CD1c-positive myeloid dendritic cell (primary cell): Measurements from ENCODE around the gene DYNC2H1.
"Not testable (repeated sequence)": the region's sequence is repeated elsewhere in the genome, so short reads cannot be mapped to it uniquely, and the experiment has no call there.

Experiments used
- DNase-seq: peaks from one replicate; pipeline ENCODE4 v3.0.0-alpha.2; 2016; ENCODE audit errors: extremely low spot score

DYNC2H1 gene

DNA sequence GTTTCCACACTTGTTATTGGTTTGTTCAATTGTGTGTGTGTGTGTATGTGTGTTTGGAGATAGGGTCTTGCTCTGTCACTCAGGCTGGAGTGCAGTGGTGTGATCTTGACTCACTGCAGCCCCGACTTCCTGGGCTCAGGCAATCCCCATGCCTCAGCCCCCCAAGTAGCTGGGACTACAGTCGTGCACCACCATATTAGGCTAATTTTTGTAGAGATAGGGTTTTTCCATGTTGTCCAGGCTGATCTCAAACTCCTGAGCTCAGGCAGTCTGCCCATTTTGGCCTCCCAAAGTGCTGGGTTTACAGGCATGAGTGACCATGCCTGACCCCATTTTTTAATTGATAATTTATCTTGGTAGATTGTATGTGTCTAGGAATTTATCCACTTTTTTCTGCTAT lies 263.7 kb downstream of the DYNC2H1 start:
- no peak for DNase-seq

- not testable (repeated sequence) for DNase-seq
These were observed 265.0 kb downstream of the DYNC2H1 start for GRCh38 chr11:103374227-103374626.

DNA sequence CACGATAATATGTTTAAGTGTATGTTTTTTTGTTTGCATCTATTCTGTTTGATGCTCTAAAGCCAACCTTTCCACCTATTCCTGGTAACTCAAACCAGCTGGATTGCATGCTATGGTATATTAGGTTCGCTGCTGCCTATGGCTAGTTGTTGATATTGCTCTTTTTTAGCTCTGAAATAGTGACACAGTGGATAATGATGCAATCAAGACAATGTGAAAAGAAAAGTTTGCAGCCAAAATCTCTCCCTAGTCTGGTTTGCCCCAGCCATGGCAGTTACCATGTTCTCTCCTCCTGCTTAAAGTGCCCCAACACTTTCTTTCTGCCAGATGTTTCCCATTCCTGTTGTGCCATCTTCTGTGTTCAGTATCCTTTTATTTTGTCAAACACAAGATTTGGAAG lies 269.7 kb downstream of the DYNC2H1 start:
- DNase-seq: no peak

GRCh38 chr11:103380031-103380430 lies 270.8 kb downstream of the DYNC2H1 start:
- DNase-seq: no peak

- DNase-seq: no peak
These were observed 275.4 kb downstream of the DYNC2H1 start for GRCh38 chr11:103384652-103385051.

DNA sequence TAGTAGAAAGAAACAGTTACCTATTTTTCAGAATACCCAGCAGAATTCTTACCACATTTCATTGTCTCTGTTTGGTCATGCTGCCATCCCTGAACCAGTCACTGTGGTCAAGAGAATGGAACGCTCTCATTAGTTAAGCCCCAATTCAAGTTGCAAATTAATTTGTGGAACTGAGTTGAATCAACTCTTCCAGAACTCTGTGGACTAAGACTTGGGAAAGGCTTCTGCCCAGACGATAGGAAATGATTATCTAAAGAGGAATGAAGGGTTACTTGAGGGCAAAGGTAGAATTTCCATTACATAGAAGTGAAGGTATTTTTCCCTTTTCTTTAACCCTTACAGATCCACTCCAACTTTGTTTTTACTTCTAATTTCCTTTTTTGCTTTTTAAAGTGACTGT lies 286.4 kb downstream of the DYNC2H1 start:
- DNase-seq: no peak

DNA sequence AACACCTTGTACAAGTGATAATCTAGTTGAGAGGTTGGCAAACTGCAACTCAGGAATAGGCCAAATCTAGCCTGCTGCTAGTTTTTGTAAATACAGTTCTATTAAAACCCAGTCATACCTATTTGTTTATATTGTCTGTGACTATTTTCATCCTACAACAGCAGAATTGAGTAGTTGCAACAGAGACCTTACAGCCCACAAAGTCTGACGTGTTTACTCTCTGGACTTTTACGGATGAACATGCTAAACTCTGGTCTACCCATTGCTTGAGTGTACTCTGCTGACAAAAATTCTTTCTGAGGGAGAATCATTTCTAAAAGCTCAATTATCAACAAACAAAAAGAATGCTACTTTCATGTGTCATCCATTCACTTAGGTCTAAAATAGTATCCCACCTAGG lies 287.0 kb downstream of the DYNC2H1 start:
- DNase-seq: no peak

GRCh38 chr11:103397369-103397768 lies 288.1 kb downstream of the DYNC2H1 start:
- no peak for DNase-seq

DNA sequence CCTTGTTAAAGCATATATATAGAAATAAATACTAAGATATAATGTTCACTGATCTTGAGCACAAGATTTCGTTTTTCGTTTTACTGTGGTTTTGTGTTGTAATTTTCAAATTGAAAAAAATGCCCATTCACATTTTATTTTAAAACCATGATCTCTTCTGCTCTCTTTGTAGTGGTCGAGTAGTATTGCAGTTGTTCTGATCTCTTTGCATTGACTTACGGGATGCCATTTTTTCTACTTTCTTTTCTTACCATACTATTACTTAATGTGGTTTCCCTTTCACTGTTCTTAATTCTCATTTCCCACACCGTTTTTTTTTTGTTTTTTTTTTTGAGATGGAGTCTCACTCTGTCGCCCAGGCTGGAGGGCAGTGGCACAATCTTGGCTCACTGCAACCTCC lies 289.6 kb downstream of the DYNC2H1 start:
- DNase-seq: no peak

DNA sequence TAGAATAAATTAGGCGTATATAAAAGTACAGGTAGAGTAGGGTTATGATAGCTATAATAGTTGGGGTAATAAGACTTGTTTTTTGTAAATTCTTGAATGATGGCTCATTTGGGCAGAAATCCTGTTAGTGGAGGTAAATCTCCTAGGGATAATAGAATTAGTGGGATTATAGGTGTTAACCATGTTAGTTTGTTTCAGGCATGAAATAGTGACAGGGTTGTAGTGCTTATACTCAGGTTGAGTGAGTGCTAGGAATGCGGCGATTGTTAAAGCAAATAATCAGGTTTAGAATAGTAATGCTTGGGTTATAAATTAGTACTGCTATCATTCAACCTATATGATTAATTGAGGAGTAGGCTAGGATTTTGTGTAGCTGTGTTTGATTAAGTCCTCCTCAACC lies 297.1 kb downstream of the DYNC2H1 start:
- no peak for DNase-seq

- DNase-seq: no peak
These were observed 298.4 kb downstream of the DYNC2H1 start for GRCh38 chr11:103407641-103408040.

- no peak for DNase-seq
These were observed 304.2 kb downstream of the DYNC2H1 start for GRCh38 chr11:103413266-103413888.

GRCh38 chr11:103418014-103418413 lies 308.8 kb downstream of the DYNC2H1 start:
- DNase-seq: no peak

- no peak for DNase-seq
These were observed 311.4 kb downstream of the DYNC2H1 start for GRCh38 chr11:103420593-103420992.

DNA sequence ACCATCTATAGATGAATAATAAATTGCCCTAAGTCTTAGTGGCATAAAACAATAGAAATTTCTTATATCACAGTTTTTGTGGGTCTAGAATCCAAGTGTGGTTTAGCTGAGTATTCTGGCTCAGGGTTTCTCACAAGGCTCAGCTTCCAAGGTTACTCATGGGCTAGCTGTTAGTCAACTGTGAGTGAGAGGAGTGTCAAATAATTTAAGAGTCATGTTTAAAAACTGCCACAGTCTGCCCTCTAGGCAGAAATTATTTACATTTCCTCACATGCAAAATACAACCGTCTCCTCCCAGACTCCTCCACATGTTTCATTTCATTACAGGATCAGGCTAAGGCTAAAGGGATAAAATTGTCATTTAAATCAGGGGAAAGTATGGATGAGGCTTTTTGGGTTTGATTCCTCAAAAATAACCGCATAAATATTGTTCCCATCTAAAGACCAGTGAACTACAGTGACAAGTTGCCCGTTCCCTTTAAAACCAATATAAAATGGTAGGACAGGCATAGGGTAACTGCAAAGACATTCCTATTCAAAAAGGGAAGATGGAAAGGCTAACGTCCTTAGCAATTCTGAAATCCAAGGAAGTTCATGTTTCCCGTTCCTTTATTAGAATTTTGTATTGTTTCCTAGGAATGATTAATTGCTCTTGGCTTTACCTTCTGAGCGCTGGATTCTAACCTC lies 324.3 kb downstream of the DYNC2H1 start:
- DNase-seq: no peak

GRCh38 chr11:103434073-103434411 lies 324.8 kb downstream of the DYNC2H1 start:
- DNase-seq: no peak

GRCh38 chr11:103436131-103436770 lies 327.0 kb downstream of the DYNC2H1 start:
- DNase-seq: no peak

- no peak for DNase-seq
These were observed 331.8 kb downstream of the DYNC2H1 start for GRCh38 chr11:103441021-103441420.

DNA sequence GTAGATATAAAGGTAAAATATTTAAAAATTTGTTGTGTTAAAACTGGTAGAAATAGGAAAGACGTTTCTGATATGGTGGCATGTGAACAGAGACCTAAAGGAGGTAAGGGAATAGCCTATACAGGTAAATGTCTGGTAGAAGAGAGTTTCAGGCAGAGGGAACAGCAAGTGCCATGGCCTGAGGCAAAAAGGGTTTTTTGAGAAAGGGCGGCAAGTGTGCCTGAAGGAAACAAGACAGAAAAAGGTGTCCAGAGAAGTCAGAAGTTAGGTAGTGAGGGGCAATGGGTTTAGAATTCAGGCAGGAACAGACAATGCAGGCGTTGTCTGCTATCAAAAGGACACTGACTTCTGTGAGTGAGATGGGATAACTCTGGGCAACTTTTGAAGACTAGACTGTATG lies 339.7 kb downstream of the DYNC2H1 start:
- no peak for DNase-seq

DNA sequence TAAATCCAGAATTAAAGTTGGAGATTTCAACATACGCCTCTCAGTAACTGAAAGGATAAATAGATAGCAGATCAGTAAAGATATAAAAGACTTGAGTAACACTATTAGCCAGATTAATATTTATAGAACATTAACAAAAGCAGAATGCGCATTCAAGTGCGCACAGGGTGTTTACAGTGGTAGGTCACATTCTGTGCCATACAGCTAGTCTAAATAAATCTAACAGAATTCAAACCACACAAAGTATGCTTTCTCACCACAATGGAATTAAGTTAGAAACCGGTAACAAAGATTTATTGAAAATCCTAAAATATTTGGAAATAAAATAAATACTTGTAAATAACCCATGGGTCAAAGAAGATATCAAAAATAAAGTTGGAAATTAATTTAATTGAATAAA lies 341.0 kb downstream of the DYNC2H1 start:
- DNase-seq: no peak

GRCh38 chr11:103453126-103453525 lies 343.9 kb downstream of the DYNC2H1 start:
- DNase-seq: no peak

DNA sequence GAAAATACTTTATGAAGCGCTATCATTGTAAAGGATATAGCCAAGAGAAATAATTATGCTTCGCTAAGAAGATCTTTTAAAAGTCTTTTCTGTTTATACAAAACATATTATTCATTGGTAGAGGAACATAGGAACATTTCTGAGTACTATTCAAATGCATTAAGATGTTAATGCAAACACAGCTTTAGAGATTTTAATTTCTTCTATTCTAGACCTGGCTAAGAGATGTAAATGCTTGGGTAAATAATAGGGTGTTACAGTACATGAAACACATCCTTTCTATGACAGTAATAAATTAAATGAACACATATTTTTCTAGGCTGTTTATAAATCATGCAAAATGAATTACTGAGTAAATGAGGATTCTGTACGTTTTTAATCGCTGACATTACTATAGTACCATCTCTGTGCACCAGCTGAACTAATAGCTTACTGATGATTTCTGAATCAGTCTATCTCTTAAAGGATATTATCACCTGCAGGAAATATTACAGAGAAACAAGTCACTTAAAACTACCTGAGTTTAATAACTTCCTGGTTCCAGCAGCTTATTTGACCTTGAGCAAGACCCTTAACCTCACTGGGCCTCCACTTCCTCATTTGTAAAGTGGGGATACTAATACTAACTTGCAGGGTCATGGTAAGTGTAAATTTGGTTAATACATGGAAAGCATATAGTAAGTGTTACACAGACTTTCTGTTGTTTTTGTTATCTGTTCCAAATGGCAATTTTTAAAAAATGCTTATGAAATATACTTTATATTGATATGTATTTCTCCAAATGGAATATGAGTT lies 344.9 kb downstream of the DYNC2H1 start:
- DNase-seq: no peak

- DNase-seq: no peak
These were observed 355.2 kb downstream of the DYNC2H1 start for GRCh38 chr11:103464420-103464819.
